HEK293 (cell line): Measurements from ENCODE around the gene NDRG3.
A peak's percentile ranks its signal among the peaks of the same experiment; 100 is the strongest.
"Not testable (repeated sequence)": the region's sequence is repeated elsewhere in the genome, so short reads cannot be mapped to it uniquely, and the experiment has no call there.

Experiments used
- CTCF ChIA-PET: fragments of 350-600 bp; formaldehyde crosslinking; extraction: SDS; loops from one replicate; lab custom pipeline; 2021; ENCODE audit warnings: antibody characterized with exemption; lab: Yijun Ruan, JAX
- POLR2A ChIA-PET: fragments of 300-600 bp; formaldehyde crosslinking; extraction: SDS; loops from one replicate; lab custom pipeline; 2020; ENCODE audit warnings: antibody characterized with exemption, inconsistent platforms; lab: Yijun Ruan, JAX
- H3K27ac ChIP-seq: fragments of 200-500 bp; sonication (Bioruptor generic); 2 replicates; pipeline ENCODE4 v1.5.1; 2014; ENCODE audit warnings: low read depth, low read length, control low read depth, inconsistent platforms; ENCODE audit errors: extremely low read depth
- H3K36me3 ChIP-seq, 2 experiments: fragments of 200-500 bp in 1 of 2; sonication (Bioruptor generic) in 1 of 2; 1 replicate in 1 of 2; 2 replicates in 1 of 2; pipeline ENCODE4 v1.5.1; 2014 to 2017; ENCODE audit warnings: inconsistent platforms in 2 of 2, low read length in 2 of 2; ENCODE audit not compliant: control insufficient read depth in 2 of 2, insufficient read depth in 1 of 2
- H3K4me1 ChIP-seq: fragments of 200-500 bp; sonication (Bioruptor generic); 2 replicates; pipeline ENCODE4 v1.5.1; 2014; ENCODE audit warnings: mild to moderate bottlenecking, low read length, inconsistent platforms; ENCODE audit not compliant: control insufficient read depth, insufficient read depth
- H3K4me3 ChIP-seq: 2 replicates; pipeline ENCODE4 v1.5.1; 2011; ENCODE audit warnings: low read depth, mild to moderate bottlenecking, control low read depth, low read length, moderate library complexity
- H3K9me3 ChIP-seq: fragments of 200-500 bp; sonication (Bioruptor generic); 2 replicates; pipeline ENCODE4 v1.5.1; 2014; ENCODE audit warnings: low read depth, low read length, inconsistent platforms; ENCODE audit not compliant: control insufficient read depth, insufficient read depth
- CTCF ChIP-seq: fragments of 450-650 bp; formaldehyde crosslinking; IDR thresholded peaks from 2 replicates; pipeline ENCODE4 v1.5.1; 2016; ENCODE audit warnings: missing biosample characterization, missing genetic modification characterization
- SCRT1 ChIP-seq: fragments of 450-650 bp; formaldehyde crosslinking; IDR thresholded peaks from 2 replicates; pipeline ENCODE4 v1.5.1; 2016; ENCODE audit warnings: missing biosample characterization, missing genetic modification characterization, borderline replicate concordance
- SCRT2 ChIP-seq: fragments of 450-650 bp; formaldehyde crosslinking; IDR thresholded peaks from 2 replicates; pipeline ENCODE4 v1.5.1; 2016; ENCODE audit warnings: missing biosample characterization, missing genetic modification characterization
- YY2 ChIP-seq: fragments of 450-650 bp; formaldehyde crosslinking; IDR thresholded peaks from 2 replicates; pipeline ENCODE4 v1.5.1; 2016; ENCODE audit warnings: missing biosample characterization, missing genetic modification characterization
- ZBTB49 ChIP-seq: fragments of 450-650 bp; formaldehyde crosslinking; IDR thresholded peaks from 2 replicates; pipeline ENCODE4 v1.5.1; 2016; ENCODE audit warnings: missing biosample characterization, missing genetic modification characterization, low read depth
- ZFP37 ChIP-seq: fragments of 450-650 bp; formaldehyde crosslinking; IDR thresholded peaks from 2 replicates; pipeline ENCODE4 v1.5.1; 2016; ENCODE audit warnings: missing biosample characterization, missing genetic modification characterization
- ZIC2 ChIP-seq: fragments of 450-650 bp; formaldehyde crosslinking; IDR thresholded peaks from 2 replicates; pipeline ENCODE4 v1.5.1; 2016; ENCODE audit warnings: missing biosample characterization, missing genetic modification characterization
- ZNF26 ChIP-seq: fragments of 450-650 bp; formaldehyde crosslinking; IDR thresholded peaks from 2 replicates; pipeline ENCODE4 v1.5.1; 2016; ENCODE audit warnings: missing biosample characterization, missing genetic modification characterization
- ZNF558 ChIP-seq: fragments of 450-650 bp; formaldehyde crosslinking; IDR thresholded peaks from 2 replicates; pipeline ENCODE4 v1.5.1; 2016; ENCODE audit warnings: missing biosample characterization, missing genetic modification characterization
- ZNF664 ChIP-seq: fragments of 450-650 bp; formaldehyde crosslinking; IDR thresholded peaks from 2 replicates; pipeline ENCODE4 v1.5.1; 2016; ENCODE audit warnings: missing biosample characterization, missing genetic modification characterization
- ZNF837 ChIP-seq: fragments of 450-650 bp; formaldehyde crosslinking; IDR thresholded peaks from 2 replicates; pipeline ENCODE4 v1.5.1; 2016; ENCODE audit warnings: missing biosample characterization, missing genetic modification characterization

Gene NDRG3

DNA sequence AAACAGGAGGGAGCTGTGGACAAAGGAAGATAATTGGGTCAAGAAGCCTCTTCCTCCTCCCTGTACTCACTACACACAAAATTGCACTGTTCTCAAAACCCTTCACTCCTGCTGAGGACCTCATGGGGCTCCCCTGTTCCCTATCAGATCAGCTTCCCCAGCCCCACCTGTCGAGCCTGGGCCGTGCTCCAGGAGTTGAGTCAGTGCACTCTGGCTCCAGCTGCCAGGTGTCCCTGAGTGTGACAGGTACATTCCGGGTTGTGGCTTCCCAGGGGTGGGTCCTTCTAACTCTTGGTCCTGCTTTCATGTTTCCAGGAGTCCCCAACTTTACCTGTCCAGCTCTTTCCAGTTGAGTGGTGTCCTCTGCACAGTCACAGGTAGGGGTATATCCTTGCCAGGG lies 131.9 kb downstream of the NDRG3 start:
- H3K4me1 ChIP-seq = no peaks in the 10 kb centered on the region
- TF ChIP-seq SCRT2 (peak; percentile 95), ZIC2 (peak; percentile 69), SCRT1 (peak; percentile 90), ZNF558 (no peak), YY2 (no peak)
- no peak overlapping the region for H3K4me3 ChIP-seq
- no peaks in the 10 kb centered on the region for H3K9me3 ChIP-seq
- CTCF ChIA-PET = interaction anchor here (0.6 to 3.2 kb wide), 6 partner anchors 8 to 159 kb away, joined by 3 to 13 read pairs (median 4); partner anchors contain the start of gene RAB5IF
- POLR2A ChIA-PET = interaction anchor here (0.5 to 1.6 kb wide), 4 partner anchors 9 to 616 kb away, joined by 3 to 4 read pairs (median 3); partner anchors contain the start of genes DSN1 and RAB5IF
- peaks cover 24 to 67% of the 10 kb centered on the region in 2 experiments; a peak in 2 of 3 replicates for H3K36me3 ChIP-seq
- no peak overlapping the region for H3K27ac ChIP-seq

- POLR2A ChIA-PET = interaction anchor here (0.6 to 0.7 kb wide), 2 partner anchors 139 to 146 kb away, joined by 4 read pairs; no protein-coding TSS in a partner anchor
- TF ChIP-seq ZNF664 (tag by site-specific recombination) (no peak), ZNF837 (tag by site-specific recombination) (no peak), ZBTB49 (tag by site-specific recombination) (no peak), ZFP37 (tag by site-specific recombination) (no peak), CTCF (tag by site-specific recombination) (no peak), ZNF26 (tag by site-specific recombination) (no peak)
- Histone ChIP-seq H3K9me3 (no peaks in the 10 kb centered on the region), H3K36me3 (peaks cover 31 to 84% of the 10 kb centered on the region in 2 experiments; a peak in 2 of 3 replicates), H3K27ac (no peak overlapping the region), H3K4me3 (no peak overlapping the region), H3K4me1 (no peaks in the 10 kb centered on the region)
- CTCF ChIA-PET = interaction anchor here (0.5 to 3.2 kb wide), 6 partner anchors 12 to 275 kb away, joined by 4 to 13 read pairs (median 9); no protein-coding TSS in a partner anchor
Measured at GRCh38 chr20:36611625-36612024, 134.3 kb downstream of the NDRG3 start.

DNA sequence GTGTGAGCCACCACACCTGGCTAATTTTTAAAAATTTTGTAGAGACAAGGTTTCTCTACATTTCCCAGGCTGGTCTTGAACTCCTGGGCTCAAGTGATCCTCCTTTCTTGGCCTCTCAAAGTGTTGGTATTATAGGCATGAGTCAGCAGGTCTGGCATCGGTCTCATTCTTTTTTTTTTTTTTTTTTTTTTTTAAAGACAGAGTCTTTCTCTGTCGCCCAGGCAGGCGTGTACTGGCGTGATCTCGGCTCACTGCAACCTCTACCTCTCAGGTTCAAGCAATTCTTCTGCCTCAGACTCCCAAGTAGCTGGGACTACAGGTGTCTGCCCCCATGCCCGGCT lies 137.5 kb downstream of the NDRG3 start:
- H3K4me1 ChIP-seq, POLR2A ChIA-PET, H3K9me3 ChIP-seq, H3K27ac ChIP-seq, H3K4me3 ChIP-seq: not testable (repeated sequence)
- CTCF ChIA-PET = interaction anchor here (1.0 kb wide), 1 partner anchor 102 kb away, joined by 3 read pairs; no protein-coding TSS in a partner anchor
- H3K36me3 ChIP-seq = peaks cover 31 to 61% of the 10 kb centered on the region in 2 experiments; a peak in 2 of 3 replicates
